HuH-7.5 (cell line): ENCODE data around the gene CLDN4.
"Not testable (repeated sequence)": the region's sequence is repeated elsewhere in the genome, so short reads cannot be mapped to it uniquely, and the experiment has no call there.

ENCODE experiments used
- DNase-seq: peaks from one replicate; pipeline ENCODE4 v3.0.0; 2011; ENCODE audit warnings: low spot score

CLDN4 gene

DNA sequence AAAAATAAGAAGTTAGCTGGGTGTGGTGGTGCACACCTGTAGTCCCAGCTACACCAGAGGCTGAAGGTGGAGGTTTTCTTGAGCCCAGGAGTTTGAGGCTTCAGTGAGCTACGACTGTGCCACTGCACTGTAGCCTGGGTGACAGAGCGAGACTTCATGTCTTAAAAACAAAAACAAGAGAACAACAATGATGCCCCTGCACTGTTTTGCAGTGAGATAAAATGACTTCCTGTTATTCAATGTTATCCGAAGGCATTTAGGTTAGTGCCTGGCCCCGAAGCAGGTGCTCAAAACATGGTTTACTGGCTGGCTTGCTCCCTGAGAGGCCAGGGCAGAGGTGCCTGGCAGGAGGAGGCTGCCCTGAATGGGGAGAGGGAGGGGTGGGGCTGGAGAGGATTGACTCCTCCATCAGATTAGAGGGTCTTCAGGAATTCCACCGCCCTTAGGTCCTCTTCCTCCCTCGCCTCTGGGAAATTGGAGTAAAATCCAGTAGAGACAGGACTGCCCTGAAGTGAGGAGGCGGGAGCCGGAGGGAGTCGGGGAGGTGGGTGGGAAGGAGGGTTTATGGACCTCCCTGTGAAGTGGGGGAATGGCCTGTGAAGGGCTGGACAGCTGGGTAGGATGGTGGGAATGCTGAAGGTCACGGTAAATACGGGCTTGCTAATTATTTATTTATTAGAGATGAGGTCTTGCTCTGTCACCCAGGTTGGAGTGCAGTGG, 6.8 kb upstream of the CLDN4 start:
- no peak for DNase-seq

DNA sequence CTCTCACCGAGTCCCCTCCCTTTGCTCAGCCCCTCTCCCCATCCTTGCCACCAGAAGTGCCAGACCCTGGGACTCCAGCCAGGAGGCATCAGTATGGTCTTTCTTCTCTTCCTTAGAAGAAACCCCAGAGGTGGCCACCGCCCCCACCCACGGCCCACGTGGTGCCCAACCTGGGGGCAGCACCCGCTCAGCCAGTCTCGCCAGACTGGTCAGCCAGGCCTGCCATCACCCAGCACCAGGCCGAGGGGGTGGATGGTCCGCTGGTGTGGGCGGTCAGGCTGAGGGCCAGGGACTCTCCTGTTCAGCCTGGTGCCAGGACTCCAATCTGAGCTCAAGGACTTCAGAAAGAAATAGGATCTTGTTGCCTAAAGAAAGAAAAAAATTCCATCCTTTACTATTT, 5.8 kb upstream of the CLDN4 start:
- no peak for DNase-seq

DNA sequence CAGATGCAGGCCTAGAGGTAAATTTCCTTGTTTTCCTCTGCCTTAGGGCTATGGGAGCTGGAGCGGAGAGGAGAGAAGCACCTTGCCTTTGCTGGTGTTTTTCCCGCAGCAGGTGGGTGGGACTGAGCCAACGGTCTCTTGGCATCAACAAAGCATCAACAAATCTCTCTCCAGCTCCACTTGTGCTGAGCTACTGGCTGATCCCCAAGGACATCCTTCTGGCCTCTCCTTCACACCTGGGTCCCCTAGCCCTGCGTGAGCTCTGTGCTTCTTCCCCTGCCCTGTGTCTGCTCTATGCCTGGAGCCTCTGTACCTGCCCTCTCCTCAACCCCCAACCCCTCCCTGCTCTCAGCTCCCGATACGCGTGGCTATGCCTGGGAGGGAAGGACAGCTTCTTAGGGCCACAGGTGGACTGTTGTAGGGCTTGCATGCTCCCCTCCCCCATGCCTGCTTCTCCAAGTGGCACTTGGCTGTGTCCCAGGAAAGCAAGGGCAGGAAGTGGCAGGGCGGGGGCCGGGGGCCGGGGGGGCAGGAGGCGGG, 3.2 kb upstream of the CLDN4 start:
- no peak for DNase-seq

- DNase-seq, result no peak
Observed at GRCh38 chr7:73828107-73828803, 2.5 kb upstream of the CLDN4 start.

GRCh38 chr7:73828972-73829371, 1.8 kb upstream of the CLDN4 start:
- no peak for DNase-seq

GRCh38 chr7:73829505-73829904, 1.3 kb upstream of the CLDN4 start:
- DNase-seq, result no peak

GRCh38 chr7:73829921-73830680, 695 bp upstream of the CLDN4 start:
- DNase-seq, result no peak

- no peak for DNase-seq
Observed at GRCh38 chr7:73831584-73831833, 713 bp downstream of the CLDN4 start.

- no peak for DNase-seq
Observed at GRCh38 chr7:73831834-73832651, 1.2 kb downstream of the CLDN4 start.

GRCh38 chr7:73832806-73833205, 2.0 kb downstream of the CLDN4 start:
- no peak for DNase-seq

DNA sequence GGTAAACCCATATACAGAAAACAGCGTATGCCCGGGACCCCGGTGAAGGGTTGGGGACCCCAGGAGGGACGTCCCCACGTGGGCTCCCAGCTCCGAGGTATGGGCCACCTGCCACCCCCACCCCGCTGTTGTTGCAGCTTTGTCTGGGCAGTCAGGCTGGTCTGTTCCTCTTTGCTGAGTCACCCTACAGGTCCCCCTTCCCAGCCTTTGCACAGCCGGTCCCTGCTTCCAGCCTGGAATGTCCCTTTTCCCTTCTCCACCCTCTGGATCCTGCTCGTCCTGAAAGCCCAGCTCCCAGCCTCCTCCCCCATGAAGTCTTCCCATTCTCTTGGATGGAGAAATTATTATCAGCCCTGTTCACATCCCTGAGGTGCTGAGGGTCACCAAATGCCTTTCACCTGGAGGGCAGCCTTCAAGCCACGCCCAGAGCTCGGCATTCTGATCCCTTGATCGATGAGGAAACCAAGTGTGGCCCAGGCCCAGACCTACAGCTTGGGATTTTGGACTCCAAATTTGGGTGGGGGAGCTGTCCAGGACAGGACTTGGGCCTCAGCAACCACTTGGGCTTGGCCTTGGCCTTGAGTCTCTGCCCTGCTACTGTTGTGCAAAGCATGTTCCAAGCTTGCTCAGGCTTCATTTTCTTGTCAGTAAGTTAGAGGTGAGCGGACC, 2.6 kb downstream of the CLDN4 start:
- no peak for DNase-seq

GRCh38 chr7:73834626-73835191, 3.9 kb downstream of the CLDN4 start:
- no peak for DNase-seq

DNA sequence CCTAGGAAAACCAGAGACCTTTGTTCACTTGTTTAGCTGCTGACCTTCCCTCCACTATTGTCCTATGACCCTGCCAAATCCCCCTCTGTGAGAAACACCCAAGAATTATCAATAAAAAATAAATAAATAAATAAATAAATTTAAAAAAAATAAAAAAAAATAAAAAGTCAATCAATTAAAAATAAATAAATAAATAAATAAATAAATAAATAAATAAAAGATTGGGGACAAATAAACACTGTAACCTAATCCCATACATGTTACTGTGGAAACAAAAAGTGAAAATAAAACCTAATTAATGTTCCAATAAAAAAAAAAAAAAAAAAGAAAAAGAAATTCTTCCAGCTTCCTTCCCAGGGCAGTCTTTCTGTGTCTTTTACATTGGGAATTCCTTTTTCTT, 6.4 kb downstream of the CLDN4 start:
- not testable (repeated sequence) for DNase-seq

DNA sequence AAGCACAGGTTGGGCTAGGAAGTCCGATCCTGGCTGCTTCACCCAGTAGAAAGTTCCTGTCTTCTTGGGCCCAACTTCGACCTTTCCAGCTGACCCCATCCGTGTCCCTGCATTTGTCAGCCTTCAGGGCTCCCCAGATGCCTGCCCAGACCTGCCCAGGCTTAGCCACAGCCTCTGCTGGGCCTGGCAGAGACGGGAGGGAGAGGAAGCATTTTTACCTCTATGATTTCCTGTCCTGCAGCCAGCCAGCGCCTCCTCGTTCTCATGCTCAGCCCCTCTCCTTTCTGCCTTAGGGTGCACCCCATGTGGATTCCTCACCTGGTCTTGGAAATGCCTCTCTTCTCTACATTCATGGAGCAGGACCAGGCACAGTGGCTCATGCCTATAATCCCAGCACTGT, 7.8 kb downstream of the CLDN4 start:
- no peak for DNase-seq

GRCh38 chr7:73839290-73839689, 8.5 kb downstream of the CLDN4 start:
- no peak for DNase-seq

- no peak for DNase-seq
Observed at GRCh38 chr7:73839743-73840714, 9.2 kb downstream of the CLDN4 start.

GRCh38 chr7:73840715-73841379, 10.1 kb downstream of the CLDN4 start:
- no peak for DNase-seq

- DNase-seq, result no peak
Observed at GRCh38 chr7:73841689-73842066, 10.9 kb downstream of the CLDN4 start.
